A673 (cell line): ENCODE data around the gene MTERF2. TPM values are rescaled to one million over a fixed set of nuclear protein-coding genes. Genes with fewer than 3 reads are reported as not detected.

Experiments
- BruUV-seq: library from RNA; stranded (reverse); fragments of 400-500 nt; replicated peaks from 2 replicates; lab custom pipeline; 2021; lab: Mats Ljungman, UMichigan
- CTCF ChIA-PET: fragments of 300-600 bp; sonication (Branson Sonifier 250); formaldehyde crosslinking; loops from one replicate; lab custom pipeline; 2022; ENCODE audit warnings: antibody characterized with exemption; lab: Charles Lee
- POLR2A ChIA-PET: fragments of 300-600 bp; sonication (Branson Sonifier 250); formaldehyde crosslinking; loops from one replicate; lab custom pipeline; 2022; ENCODE audit warnings: antibody characterized with exemption; ENCODE audit not compliant: low non-redundant PET; lab: Charles Lee
- DNase-seq: peaks from one replicate; pipeline ENCODE4 v3.0.0-alpha.2; 2015; ENCODE audit warnings: low spot score
- H3K27ac ChIP-seq: fragments of 200-600 bp; sonication (generic); 2 replicates; pipeline ENCODE4 v1.5.1; 2016; ENCODE audit warnings: mixed run types, low read depth, mild to moderate bottlenecking, mixed read lengths, antibody characterized with exemption, low read length; ENCODE audit not compliant: poor library complexity, severe bottlenecking
- H3K27me3 ChIP-seq: fragments of 200-600 bp; sonication (generic); replicated peaks from 2 replicates; pipeline ENCODE4 v1.6.1; 2017; ENCODE audit warnings: mixed run types, low read depth, mild to moderate bottlenecking, mixed read lengths, antibody characterized with exemption, low read length; ENCODE audit not compliant: insufficient read depth, poor library complexity
- H3K36me3 ChIP-seq: fragments of 200-600 bp; sonication (generic); 2 replicates; pipeline ENCODE4 v1.6.1; 2016; ENCODE audit warnings: mixed run types, mild to moderate bottlenecking, mixed read lengths, antibody characterized with exemption, low read length; ENCODE audit not compliant: insufficient read depth, poor library complexity, severe bottlenecking
- H3K4me1 ChIP-seq: fragments of 200-600 bp; sonication (generic); 2 replicates; pipeline ENCODE4 v1.6.1; 2017; ENCODE audit warnings: mixed run types, mild to moderate bottlenecking, mixed read lengths, antibody characterized with exemption, low read length; ENCODE audit not compliant: insufficient read depth, poor library complexity, severe bottlenecking
- H3K4me3 ChIP-seq: fragments of 200-600 bp; sonication (generic); 2 replicates; pipeline ENCODE4 v1.5.1; 2016; ENCODE audit warnings: low read depth, mixed run types, mild to moderate bottlenecking, mixed read lengths, low read length; ENCODE audit not compliant: poor library complexity, severe bottlenecking
- H3K9me3 ChIP-seq: fragments of 200-600 bp; sonication (generic); 2 replicates; pipeline ENCODE4 v1.6.1; 2016; ENCODE audit warnings: mixed run types, low read depth, mild to moderate bottlenecking, mixed read lengths, antibody characterized with exemption, low read length; ENCODE audit not compliant: poor library complexity, severe bottlenecking
- EZH2 ChIP-seq: fragments of 200-600 bp; sonication (generic); IDR thresholded peaks from 2 replicates; pipeline ENCODE4 v1.6.1; 2017; ENCODE audit warnings: borderline replicate concordance, low read depth, mild to moderate bottlenecking, mixed read lengths, antibody characterized with exemption, low read length; ENCODE audit not compliant: poor library complexity, severe bottlenecking
- intact Hi-C: fragments of 100-400 bp; cut with micrococcal nuclease; formaldehyde crosslinking; loops from one replicate; pipeline ENCODE4 v1.10.0; 2022; ENCODE audit not compliant: unreplicated experiment
- total RNA-seq: library from RNA; stranded (reverse); gene quantifications from 2 replicates; pipeline ENCODE4 v1.2.3, GENCODE V29; 2021
- TF ChIP-seq, protein P1 (sequence below): fragments of 300-800, 200-600 bp; sonication (generic); conservative IDR thresholded peaks from 2 replicates; pipeline ENCODE4 v1.5.1; 2017; ENCODE audit warnings: low read depth, mild to moderate bottlenecking, antibody characterized with exemption, low read length, moderate library complexity, mixed read lengths

MTERF2 gene
- total RNA-seq, 1 experiment from 2014 or later = 12.6 TPM

- POLR2A ChIA-PET = no interaction called here
- Histone ChIP-seq H3K4me3 (no peak overlapping the region), H3K27me3 (no peaks in the 10 kb centered on the region), H3K9me3 (no peaks in the 10 kb centered on the region), H3K27ac (no peak overlapping the region), H3K4me1 (no peaks in the 10 kb centered on the region), H3K36me3 (peaks cover 9% of the 10 kb centered on the region)
- BruUV-seq = no TSS peak
- no peak for DNase-seq
- intact Hi-C loops = no loop called here
- TF ChIP-seq EZH2 = no peak
- TF ChIP-seq, protein P1, sequence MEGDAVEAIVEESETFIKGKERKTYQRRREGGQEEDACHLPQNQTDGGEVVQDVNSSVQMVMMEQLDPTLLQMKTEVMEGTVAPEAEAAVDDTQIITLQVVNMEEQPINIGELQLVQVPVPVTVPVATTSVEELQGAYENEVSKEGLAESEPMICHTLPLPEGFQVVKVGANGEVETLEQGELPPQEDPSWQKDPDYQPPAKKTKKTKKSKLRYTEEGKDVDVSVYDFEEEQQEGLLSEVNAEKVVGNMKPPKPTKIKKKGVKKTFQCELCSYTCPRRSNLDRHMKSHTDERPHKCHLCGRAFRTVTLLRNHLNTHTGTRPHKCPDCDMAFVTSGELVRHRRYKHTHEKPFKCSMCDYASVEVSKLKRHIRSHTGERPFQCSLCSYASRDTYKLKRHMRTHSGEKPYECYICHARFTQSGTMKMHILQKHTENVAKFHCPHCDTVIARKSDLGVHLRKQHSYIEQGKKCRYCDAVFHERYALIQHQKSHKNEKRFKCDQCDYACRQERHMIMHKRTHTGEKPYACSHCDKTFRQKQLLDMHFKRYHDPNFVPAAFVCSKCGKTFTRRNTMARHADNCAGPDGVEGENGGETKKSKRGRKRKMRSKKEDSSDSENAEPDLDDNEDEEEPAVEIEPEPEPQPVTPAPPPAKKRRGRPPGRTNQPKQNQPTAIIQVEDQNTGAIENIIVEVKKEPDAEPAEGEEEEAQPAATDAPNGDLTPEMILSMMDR = no peak
- CTCF ChIA-PET = no interaction called here
Observed at GRCh38 chr12:106984588-106985137, 2.3 kb downstream of the MTERF2 start.

DNA sequence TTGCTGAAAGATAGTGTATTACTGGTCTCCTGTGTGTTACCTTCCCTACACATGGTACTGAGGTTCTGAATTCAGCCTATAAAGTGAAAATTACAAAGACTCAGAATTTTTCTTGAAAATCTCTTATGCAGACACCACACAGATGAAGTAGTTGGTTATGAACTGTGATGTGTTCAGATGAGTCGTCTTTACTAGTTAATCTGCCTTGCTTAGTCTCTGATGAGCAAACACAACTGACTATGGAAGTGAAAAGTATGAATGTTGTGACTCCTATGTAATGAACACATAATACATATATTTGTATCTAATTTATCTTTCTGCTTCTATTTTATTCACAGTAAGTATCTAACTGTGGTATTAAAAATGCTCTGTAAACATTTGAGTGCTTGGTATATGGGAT lies 4.7 kb downstream of the MTERF2 start:
- H3K4me1 ChIP-seq = peaks cover 13% of the 10 kb centered on the region
- DNase-seq = no peak
- H3K27ac ChIP-seq = no peak overlapping the region
- no peaks in the 10 kb centered on the region for H3K9me3 ChIP-seq
- CTCF ChIA-PET = no interaction called here
- peaks cover 9% of the 10 kb centered on the region for H3K36me3 ChIP-seq
- intact Hi-C loops = no loop called here
- BruUV-seq = no TSS peak
- POLR2A ChIA-PET = no interaction called here
- TF ChIP-seq, protein P1 = no peak
- TF ChIP-seq EZH2 = no peak
- H3K4me3 ChIP-seq = no peak overlapping the region
- H3K27me3 ChIP-seq = no peaks in the 10 kb centered on the region

DNA sequence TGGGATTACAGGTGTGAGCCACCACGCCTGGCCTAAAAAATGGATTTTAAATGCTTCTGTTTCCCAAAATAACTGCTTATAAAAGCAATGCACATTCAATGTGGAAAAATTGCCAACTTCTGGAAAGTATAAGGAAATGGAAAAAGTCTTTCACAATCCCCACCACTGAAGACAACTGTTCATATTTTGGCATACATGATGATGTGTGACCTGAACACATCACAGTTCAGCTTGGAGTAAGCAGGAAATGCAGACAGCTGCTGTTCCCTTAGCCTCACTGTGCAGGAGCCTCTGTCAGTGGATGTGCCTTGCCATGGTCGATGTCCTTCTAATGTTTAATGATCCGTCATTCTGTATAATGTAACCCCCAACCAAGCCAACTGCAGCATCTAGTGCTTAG lies 5.2 kb downstream of the MTERF2 start:
- H3K4me3 ChIP-seq = no peak overlapping the region
- no peak overlapping the region for H3K27ac ChIP-seq
- CTCF ChIA-PET = no interaction called here
- intact Hi-C loops = no loop called here
- TF ChIP-seq EZH2 = no peak
- TF ChIP-seq, protein P1 = no peak
- no peaks in the 10 kb centered on the region for H3K27me3 ChIP-seq
- H3K36me3 ChIP-seq = peaks cover 11% of the 10 kb centered on the region
- H3K4me1 ChIP-seq = peaks cover 13% of the 10 kb centered on the region
- no peak for DNase-seq
- no peaks in the 10 kb centered on the region for H3K9me3 ChIP-seq
- POLR2A ChIA-PET = no interaction called here
- no TSS peak for BruUV-seq
